ENCODE results near the gene CLSTN2.

CLSTN2 gene

GRCh38 chr3:140546649-140547048 lies 611.7 kb downstream of the CLSTN2 start:
- no peak for DNase-seq (ENCODE audit: low read depth)

GRCh38 chr3:140552403-140552802 lies 617.4 kb downstream of the CLSTN2 start:
- DNase-seq (ENCODE audit: low read depth), result no peak

- no peak for DNase-seq (ENCODE audit: low read depth)
Measured at GRCh38 chr3:140552898-140553297, 617.9 kb downstream of the CLSTN2 start.

DNA sequence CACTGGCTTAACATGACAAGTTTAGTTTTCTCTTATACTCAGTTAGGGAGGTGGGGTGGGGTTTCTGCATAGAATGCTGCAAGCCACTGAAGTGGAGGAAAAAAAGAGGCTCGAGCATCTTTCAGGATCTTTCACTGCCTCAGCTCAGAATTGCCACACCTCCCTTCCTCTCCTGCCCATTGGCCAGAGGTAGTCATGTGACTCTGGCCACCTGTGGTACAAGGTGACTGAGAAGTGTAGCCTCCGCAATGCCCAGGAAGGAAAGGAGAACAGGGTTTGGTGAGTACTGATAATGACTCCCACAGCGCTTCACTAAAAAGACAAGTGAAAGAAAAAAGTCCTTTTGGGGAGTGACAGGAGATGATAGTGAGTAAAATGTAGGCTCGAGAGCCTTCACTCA lies 618.6 kb downstream of the CLSTN2 start:
- no peak for DNase-seq (ENCODE audit: low read depth)

GRCh38 chr3:140555666-140556065 lies 620.7 kb downstream of the CLSTN2 start:
- DNase-seq (ENCODE audit: low read depth), result no peak

GRCh38 chr3:140557476-140557875 lies 622.5 kb downstream of the CLSTN2 start:
- no peak for DNase-seq (ENCODE audit: low read depth)

DNA sequence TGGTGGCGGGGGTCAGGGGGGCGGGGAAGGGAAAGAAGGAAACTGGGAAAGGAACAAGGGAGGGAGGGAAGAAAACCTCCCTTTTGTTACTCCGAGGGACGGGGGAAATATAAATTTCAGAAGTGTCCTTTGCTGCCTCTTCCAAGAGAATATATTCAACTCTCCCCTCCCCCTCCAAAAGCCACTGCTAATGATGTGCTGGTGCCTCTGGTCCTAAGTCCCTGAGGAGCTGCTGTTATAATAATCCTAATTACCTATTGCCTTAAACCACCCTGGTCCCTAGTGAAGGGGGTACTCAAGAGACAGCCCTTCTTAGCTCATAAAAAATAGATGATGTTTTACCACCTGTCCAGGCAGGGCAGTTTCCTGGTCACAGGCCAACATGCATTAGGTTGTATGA lies 624.6 kb downstream of the CLSTN2 start:
- no peak for DNase-seq (ENCODE audit: low read depth)

DNA sequence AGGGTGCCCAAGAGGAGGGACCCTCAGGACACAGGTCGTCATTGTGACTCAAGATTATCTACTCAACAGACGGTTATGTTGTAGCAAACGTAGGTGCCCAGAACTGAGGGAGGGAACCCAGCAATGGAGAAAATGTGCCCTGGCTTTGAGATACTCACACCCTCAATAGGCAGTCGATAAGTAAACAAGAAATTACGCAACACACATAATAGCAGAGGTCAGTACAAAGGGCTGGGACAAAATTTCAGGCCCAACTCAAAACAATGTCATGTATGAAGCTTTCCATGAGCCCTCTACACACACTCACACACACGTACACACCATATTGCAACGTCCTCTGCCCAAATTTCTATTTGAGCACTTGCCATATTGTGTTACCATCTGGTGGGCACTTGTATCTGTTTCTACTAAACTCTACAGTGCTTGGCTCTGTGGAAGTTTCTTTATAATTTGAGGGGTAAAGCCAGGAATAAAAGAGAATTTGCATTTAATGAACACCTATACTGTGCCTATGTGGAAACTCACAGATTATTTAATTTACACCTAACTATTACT lies 628.3 kb downstream of the CLSTN2 start:
- DNase-seq (ENCODE audit: low read depth), result no peak

DNA sequence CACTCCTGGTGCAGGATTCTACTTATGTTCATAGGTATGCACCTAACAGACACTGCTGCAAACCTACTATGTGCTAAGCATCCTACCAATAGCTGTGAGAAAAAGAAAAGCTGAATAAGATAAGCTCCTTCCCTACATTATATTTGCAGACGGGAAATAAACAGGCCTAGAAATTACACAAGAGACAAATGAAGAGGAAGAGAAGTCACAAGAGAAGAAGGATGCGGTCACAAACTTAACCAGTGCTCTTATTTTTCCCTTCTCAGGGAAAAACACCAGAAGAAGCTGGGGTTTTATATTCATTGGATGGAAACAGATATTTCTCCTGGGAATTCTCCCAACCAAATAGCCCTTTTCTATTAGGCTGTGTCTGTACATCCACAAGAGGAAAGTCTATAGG lies 633.1 kb downstream of the CLSTN2 start:
- DNase-seq (ENCODE audit: low read depth), result no peak

DNA sequence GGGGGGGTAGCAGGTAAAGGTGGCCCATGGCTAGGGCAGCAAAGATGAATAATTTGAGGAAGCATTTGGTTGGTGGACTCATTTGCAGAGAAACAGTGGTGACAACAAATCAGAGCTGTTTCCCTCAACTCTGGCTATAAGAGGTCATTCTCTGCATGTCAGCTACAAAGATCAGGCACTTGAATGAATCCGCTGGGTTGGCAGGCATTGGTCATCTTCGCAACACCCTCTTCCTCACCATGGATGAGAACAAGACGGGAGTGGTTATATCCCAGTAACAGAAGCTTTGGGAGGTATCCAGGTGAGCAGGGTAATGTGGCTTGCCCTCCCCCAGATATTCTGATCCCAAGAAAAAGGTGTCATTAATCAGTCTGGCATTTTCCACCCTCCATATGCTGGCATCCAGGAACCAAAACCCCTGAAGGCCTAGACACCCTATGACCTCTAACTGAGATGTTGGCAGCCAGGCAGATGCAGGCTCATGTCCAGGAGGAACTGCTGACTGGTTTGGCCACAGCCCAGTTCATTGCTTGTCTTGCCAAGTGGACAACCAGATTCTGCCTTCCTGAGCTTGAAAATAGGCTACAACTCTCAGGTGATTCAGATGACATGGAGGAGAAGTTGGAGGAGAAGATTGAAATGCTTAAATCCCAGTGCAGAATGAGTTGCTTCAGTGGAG lies 634.0 kb downstream of the CLSTN2 start:
- DNase-seq (ENCODE audit: low read depth), result no peak

GRCh38 chr3:140570602-140571001 lies 635.6 kb downstream of the CLSTN2 start:
- no peak for DNase-seq (ENCODE audit: low read depth)

DNA sequence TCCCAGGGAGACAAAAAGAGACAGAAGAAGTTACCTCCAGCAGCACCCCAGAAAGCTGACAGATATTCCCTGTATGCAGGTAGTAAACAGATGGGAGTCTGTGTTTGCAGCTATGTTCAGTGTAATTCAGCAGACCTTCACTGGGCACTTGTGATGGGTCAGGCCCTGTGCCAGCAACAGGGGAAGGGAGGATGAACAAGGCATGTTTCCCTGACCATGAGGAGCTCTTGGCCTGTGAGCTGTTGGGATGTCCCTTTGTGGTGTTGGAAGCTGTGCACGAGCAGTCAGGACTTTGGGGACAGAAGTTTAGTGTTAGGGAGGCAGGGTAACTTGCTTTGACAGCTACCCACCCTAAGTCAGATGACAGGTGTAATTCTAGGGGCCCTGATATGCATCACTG lies 636.9 kb downstream of the CLSTN2 start:
- no peak for DNase-seq (ENCODE audit: low read depth)

DNA sequence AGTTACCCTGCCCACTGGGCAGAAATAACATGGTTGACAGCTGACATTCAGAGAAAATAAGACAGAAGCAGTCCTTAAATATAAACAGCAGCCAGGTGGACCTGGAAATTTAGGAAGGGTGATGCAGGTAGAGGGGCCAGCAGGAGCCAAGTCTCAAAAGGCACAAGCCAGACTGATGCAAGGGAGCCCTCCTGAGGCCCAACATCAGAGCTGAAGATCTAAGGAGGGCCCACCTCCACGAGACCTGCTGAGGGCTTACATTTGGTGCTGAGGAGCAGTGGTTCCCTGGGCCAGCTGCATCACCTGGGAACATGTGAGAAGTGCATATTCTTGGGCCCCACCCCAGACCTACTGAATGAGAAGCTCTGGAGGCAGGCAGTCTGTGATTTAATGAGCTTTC lies 637.3 kb downstream of the CLSTN2 start:
- DNase-seq (ENCODE audit: low read depth), result no peak

DNA sequence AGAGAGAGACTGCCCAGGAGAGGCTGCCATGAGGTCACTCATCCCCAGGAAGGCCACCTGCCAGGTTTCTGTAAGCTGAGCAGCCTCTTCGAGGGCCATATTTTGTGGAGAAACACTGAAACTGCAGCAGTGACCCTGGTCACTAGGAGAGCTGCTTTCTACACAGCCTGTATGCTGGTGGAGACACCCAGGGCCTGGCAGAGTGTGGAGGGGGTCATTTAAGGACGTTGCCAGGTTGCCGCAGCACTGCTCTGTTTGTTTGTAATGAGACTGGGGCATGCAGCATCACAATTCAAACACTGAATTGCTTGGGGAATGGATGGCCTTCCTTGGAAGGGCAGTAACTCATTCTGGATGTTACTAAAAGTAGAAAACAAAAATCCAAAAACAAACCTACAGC lies 638.0 kb downstream of the CLSTN2 start:
- no peak for DNase-seq (ENCODE audit: low read depth)

DNA sequence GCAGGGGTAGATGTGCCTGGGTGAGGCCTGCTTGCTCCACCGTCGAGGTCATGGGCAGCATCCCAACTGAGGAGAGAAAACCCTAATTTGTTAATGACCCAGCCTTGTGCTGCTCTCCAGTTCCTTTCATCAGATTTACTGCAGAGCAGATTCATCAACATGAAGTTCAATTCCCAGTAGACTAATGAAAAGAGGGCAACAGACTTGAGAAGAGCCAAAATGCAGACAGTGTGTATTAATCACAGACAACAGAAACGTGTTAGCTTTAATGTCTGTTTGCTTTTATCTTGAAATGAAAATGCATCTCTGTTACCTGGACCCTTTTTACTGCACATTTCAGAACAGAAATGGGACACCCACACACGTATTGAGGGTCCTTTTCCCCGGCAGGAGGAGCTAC lies 639.4 kb downstream of the CLSTN2 start:
- DNase-seq (ENCODE audit: low read depth), result no peak

DNA sequence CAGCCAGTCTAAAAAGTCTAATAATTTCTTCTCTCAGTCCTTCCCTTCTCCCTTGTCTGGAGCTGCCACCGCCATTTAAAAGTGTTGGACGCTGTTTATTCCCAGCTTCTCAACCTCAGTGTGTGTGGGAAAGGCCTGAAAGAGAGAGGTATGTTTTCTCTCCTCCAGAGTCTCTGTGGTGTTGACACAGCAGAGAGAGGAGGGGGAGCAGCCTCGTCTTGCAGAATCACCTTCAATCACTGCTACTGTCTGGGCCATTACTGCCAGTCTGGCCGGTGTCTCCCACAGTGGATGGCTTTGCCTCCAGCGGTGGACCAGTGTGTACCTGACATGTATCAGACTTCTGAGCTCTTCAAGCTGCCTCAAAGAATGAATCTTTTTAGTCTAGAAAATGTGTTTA lies 641.5 kb downstream of the CLSTN2 start:
- no peak for DNase-seq (ENCODE audit: low read depth)

- no peak for DNase-seq (ENCODE audit: low read depth)
Measured at GRCh38 chr3:140577911-140578310, 642.9 kb downstream of the CLSTN2 start.

GRCh38 chr3:140579260-140579659 lies 644.3 kb downstream of the CLSTN2 start:
- DNase-seq (ENCODE audit: low read depth), result no peak

- no peak for DNase-seq (ENCODE audit: low read depth)
Measured at GRCh38 chr3:140580746-140581145, 645.8 kb downstream of the CLSTN2 start.

DNA sequence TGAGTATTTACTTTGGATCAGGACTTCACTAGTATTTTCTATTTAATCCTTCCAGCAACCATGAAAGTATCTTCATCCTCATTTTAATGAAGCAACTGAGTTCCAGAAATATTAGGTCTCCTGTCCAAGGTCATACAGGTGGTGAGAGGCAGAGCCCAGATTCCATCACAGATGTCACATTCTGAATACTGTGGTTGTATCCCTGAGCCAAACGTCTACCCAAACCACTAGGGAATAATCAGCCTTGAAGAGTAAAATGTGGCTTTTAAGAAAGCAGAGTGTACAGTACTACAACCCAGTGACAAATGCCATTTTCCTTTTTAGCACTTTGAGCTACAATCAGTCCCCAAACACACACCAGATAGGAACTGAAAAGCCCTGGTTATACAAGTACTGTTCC lies 649.6 kb downstream of the CLSTN2 start:
- no peak for DNase-seq (ENCODE audit: low read depth)

GRCh38 chr3:140585828-140586227 lies 650.8 kb downstream of the CLSTN2 start:
- no peak for DNase-seq (ENCODE audit: low read depth)

DNA sequence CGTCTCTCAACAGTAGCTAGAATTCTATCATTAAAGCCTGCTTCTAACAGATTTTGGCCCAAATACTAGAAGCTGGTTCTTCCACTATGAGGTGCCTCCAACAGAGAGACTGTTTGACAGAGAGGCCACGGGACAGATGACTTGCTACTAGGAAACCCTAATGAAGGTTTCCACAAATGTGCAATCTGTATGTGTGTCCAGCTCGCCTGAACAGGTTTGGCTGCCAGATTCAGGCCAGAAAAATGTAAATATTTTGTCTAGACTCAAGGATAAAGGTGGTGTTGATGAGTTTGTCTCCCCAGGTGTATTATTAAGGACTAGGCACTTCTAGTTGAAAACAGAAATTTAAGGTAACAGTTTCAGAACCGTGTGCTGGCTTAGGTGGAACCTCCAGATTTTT lies 651.3 kb downstream of the CLSTN2 start:
- no peak for DNase-seq (ENCODE audit: low read depth)

DNA sequence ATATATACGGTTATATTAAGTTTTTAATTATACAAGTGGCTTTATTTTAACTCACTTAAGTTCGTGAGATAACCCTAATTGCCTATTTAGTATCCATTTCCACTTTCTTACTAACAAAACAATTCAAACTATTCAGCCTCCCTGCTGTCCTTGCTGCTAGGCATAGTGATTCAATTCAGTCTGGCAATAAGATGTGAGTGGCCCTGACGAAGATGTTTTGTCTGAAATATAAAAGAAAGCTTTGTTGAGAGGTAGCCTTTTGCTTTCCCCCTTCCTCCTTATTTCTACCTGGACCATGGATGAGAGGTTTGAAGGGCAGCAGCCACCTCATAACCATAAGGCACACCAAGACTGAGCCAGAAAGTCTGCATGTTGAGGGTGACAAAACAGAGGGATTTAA lies 653.6 kb downstream of the CLSTN2 start:
- DNase-seq (ENCODE audit: low read depth), result no peak

DNA sequence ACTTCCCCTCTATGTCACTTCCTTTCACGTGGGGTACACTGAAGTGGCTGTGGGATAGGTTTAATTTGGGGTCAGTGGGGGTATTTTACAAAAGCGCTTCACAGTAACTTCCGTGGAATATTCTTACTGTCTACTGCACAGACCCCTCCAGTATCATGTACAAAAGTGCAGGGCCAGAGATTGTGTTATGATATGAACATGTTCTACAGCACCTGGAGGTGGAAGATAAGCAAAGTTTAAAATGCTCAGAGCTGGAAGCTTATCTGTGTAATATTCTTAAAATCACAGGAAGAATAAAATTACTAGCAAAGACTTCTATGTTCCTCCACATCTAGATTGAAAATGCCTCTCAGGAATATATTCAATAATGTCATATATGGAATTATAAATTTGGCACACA lies 658.8 kb downstream of the CLSTN2 start:
- no peak for DNase-seq (ENCODE audit: low read depth)
